Erythroblast (primary cell): ENCODE data around the gene COL6A3.
"Not testable (repeated sequence)": the region's sequence is repeated elsewhere in the genome, so short reads cannot be mapped to it uniquely, and the experiment has no call there.

Source experiments
- DNase-seq, 2 experiments: peaks; one replicate each; lab custom pipeline; 2025; lab: John Stamatoyannopoulos, UW
- GATA1 ChIP-seq: IDR thresholded peaks from 2 replicates; pipeline ENCODE4 v1.6.1; 2011; ENCODE audit warnings: low read depth, mild to moderate bottlenecking, control low read depth, low read length, moderate library complexity
- POLR2A ChIP-seq: IDR thresholded peaks from 2 replicates; pipeline ENCODE4 v1.6.1; 2011; ENCODE audit warnings: mild to moderate bottlenecking, low read length

Gene COL6A3

GRCh38 chr2:237312021-237312755 is 101.8 kb downstream of the COL6A3 start:
- no peak for DNase-seq
- TF ChIP-seq GATA1 (no peak), POLR2A (no peak)

- DNase-seq = no peak
- no peak for TF ChIP-seq POLR2A
- no peak for TF ChIP-seq GATA1
These were observed 103.3 kb downstream of the COL6A3 start for GRCh38 chr2:237310515-237311114.

GRCh38 chr2:237309416-237309815 is 104.5 kb downstream of the COL6A3 start:
- no peak for TF ChIP-seq GATA1
- TF ChIP-seq POLR2A = no peak
- no peak for DNase-seq

- DNase-seq = no peak
These were observed 105.0 kb downstream of the COL6A3 start for GRCh38 chr2:237309011-237309410.

GRCh38 chr2:237307474-237307873 is 106.5 kb downstream of the COL6A3 start:
- DNase-seq = no peak
- TF ChIP-seq GATA1 (no peak), POLR2A (no peak)

More at GRCh38 chr2:237309011-237309410, 105.0 kb downstream of the COL6A3 start:
- TF ChIP-seq POLR2A (no peak), GATA1 (no peak)

GRCh38 chr2:237306787-237307170 is 107.2 kb downstream of the COL6A3 start:
- TF ChIP-seq GATA1 (no peak), POLR2A (no peak)

GRCh38 chr2:237306083-237306786 is 107.7 kb downstream of the COL6A3 start:
- no peak for TF ChIP-seq GATA1
- no peak for TF ChIP-seq POLR2A
- no peak for DNase-seq

More at GRCh38 chr2:237306787-237307170, 107.2 kb downstream of the COL6A3 start:
- DNase-seq = no peak

GRCh38 chr2:237305579-237305978 is 108.4 kb downstream of the COL6A3 start:
- TF ChIP-seq GATA1 (no peak), POLR2A (no peak)
- DNase-seq = no peak

- TF ChIP-seq POLR2A (no peak), GATA1 (no peak)
- no peak for DNase-seq
These were observed 109.0 kb downstream of the COL6A3 start for GRCh38 chr2:237304763-237305514.

GRCh38 chr2:237303244-237303643 is 110.7 kb downstream of the COL6A3 start:
- not testable (repeated sequence) for DNase-seq

- no peak for TF ChIP-seq POLR2A
- no peak for TF ChIP-seq GATA1
- DNase-seq = no peak
These were observed 112.4 kb downstream of the COL6A3 start for GRCh38 chr2:237301595-237301994.

GRCh38 chr2:237300739-237301138 is 113.2 kb downstream of the COL6A3 start:
- TF ChIP-seq GATA1 (no peak), POLR2A (no peak)
- no peak for DNase-seq

GRCh38 chr2:237299906-237300305 is 114.1 kb downstream of the COL6A3 start:
- DNase-seq = no peak

More at GRCh38 chr2:237299906-237300305, 114.1 kb downstream of the COL6A3 start:
- TF ChIP-seq GATA1 (no peak), POLR2A (no peak)
